OCI-LY1 (cell line): ENCODE measurements around the gene PTPRN2.

ENCODE experiments used
- H2AFZ ChIP-seq: fragments of 200-600 bp; sonication (generic), shearing (Covaris generic); 2 replicates; pipeline ENCODE4 v1.6.0; 2014; ENCODE audit warnings: antibody characterized with exemption, mild to moderate bottlenecking, low read length
- H3F3A ChIP-seq: fragments of 200-600 bp; sonication (generic), shearing (Covaris generic); 2 replicates; pipeline ENCODE4 v1.6.0; 2014; ENCODE audit warnings: mild to moderate bottlenecking, antibody characterized with exemption, low read length, moderate library complexity; ENCODE audit not compliant: insufficient read depth
- H3K27ac ChIP-seq: fragments of 200-600 bp; sonication (generic); 2 replicates; pipeline ENCODE4 v1.5.1; 2014; ENCODE audit warnings: low read length, mixed run types, mild to moderate bottlenecking, low read depth; ENCODE audit not compliant: poor library complexity, severe bottlenecking
- H3K27me3 ChIP-seq: fragments of 200-600 bp; sonication (generic); 2 replicates; pipeline ENCODE4 v1.6.0; 2014; ENCODE audit warnings: antibody characterized with exemption, mild to moderate bottlenecking, low read length, moderate library complexity; ENCODE audit not compliant: insufficient read depth
- H3K36me3 ChIP-seq: fragments of 200-600 bp; sonication (generic); 2 replicates; pipeline ENCODE4 v1.6.1; 2014; ENCODE audit warnings: mild to moderate bottlenecking, antibody characterized with exemption, low read length, moderate library complexity, mixed read lengths; ENCODE audit not compliant: insufficient read depth
- H3K4me1 ChIP-seq: fragments of 200-600 bp; sonication (generic); 2 replicates; pipeline ENCODE4 v1.5.1; 2014; ENCODE audit warnings: mild to moderate bottlenecking, low read length, moderate library complexity; ENCODE audit not compliant: insufficient read depth, severe bottlenecking
- H3K4me2 ChIP-seq: fragments of 200-600 bp; sonication (generic), shearing (Covaris generic); 2 replicates; pipeline ENCODE4 v1.6.1; 2014; ENCODE audit warnings: low read length
- H3K4me3 ChIP-seq: fragments of 200-600 bp; sonication (generic); 2 replicates; pipeline ENCODE4 v1.5.1; 2014; ENCODE audit warnings: low read length, low read depth, mild to moderate bottlenecking, mixed read lengths; ENCODE audit not compliant: poor library complexity, severe bottlenecking
- H3K79me2 ChIP-seq: fragments of 200-600 bp; shearing (Covaris generic); 2 replicates; pipeline ENCODE4 v1.6.1; 2016; ENCODE audit warnings: mixed run types, low read length, mixed read lengths; ENCODE audit not compliant: insufficient read depth
- H3K9ac ChIP-seq: fragments of 200-600 bp; sonication (generic), shearing (Covaris generic); 2 replicates; pipeline ENCODE4 v1.6.1; 2014; ENCODE audit warnings: mild to moderate bottlenecking, low read length, mixed read lengths
- H3K9me2 ChIP-seq: fragments of 200-600 bp; sonication (generic), shearing (Covaris generic); 2 replicates; pipeline ENCODE4 v1.6.1; 2014; ENCODE audit warnings: low read depth, mild to moderate bottlenecking, low read length, mixed read lengths
- H3K9me3 ChIP-seq: fragments of 200-600 bp; shearing (Covaris generic); 2 replicates; pipeline ENCODE4 v1.6.1; 2014; ENCODE audit warnings: low read length, mixed read lengths
- H4K20me1 ChIP-seq: fragments of 200-600 bp; sonication (generic), shearing (Covaris generic); 2 replicates; pipeline ENCODE4 v1.6.0; 2016; ENCODE audit warnings: mild to moderate bottlenecking, low read length; ENCODE audit not compliant: insufficient read depth
- EZH2 ChIP-seq: fragments of 200-600 bp; sonication (generic), shearing (Covaris generic); IDR thresholded peaks from 2 replicates; pipeline ENCODE4 v1.8.0; 2017; ENCODE audit warnings: borderline replicate concordance, mixed run types, mild to moderate bottlenecking, antibody characterized with exemption, low read length, moderate library complexity, mixed read lengths
- TF ChIP-seq, protein P1 (sequence below): fragments of 200-600 bp; sonication (generic), shearing (Covaris generic); IDR thresholded peaks from 2 replicates; pipeline ENCODE4 v1.5.1; 2017; ENCODE audit warnings: mild to moderate bottlenecking, antibody characterized with exemption, low read length, moderate library complexity, mixed read lengths

The PTPRN2 gene

DNA sequence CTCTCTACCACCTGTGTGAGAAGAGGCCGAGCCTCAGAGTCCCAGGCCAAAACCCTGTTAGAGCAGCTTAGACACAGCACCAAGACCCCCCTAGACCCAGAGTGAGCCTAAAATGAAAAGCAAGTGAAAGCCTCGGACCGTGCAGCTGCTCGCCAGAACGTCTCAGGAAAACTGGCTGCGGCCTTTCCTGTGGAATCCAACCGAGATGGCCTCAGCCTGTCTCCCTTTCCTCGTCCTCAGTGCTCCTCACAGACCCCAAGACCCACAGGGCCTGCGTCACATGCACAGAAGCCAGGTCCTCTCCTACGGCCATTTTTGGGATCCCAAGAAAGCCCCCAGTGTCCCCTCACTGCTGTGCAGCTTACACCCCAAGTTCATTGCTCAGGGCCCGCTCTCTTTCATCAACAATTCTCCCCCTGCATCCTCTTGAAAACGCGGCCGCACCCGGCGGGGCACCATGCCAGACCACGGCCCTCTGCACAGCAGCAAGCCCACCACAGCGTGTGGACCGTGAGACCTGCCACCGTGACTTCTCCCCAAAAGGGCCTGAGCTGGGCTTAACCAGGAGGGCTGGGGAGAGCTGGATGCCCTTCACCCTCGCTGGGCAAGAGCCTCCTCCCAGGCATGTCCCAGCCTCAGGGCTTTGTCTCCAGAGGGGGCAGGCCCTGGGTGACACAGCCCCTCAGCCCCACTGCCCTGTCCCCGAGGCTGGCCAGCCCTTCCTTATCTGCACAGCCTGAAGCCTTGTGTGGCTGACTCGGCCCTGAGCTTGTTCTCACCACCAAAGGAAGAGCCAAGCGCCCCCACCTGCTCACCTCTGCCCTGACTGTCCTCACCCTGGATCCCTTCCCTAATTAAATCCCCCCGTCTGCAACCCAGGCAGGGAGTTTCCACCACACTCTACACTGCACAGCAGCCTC lies 142.9 kb downstream of the PTPRN2 start:
- Histone ChIP-seq H3K27me3 (peaks cover 4% of the 10 kb centered on the region; the same call in 1 of the 2 replicates), H3K79me2 (no peaks in the 10 kb centered on the region), H3K4me2 (no peak overlapping the region)

DNA sequence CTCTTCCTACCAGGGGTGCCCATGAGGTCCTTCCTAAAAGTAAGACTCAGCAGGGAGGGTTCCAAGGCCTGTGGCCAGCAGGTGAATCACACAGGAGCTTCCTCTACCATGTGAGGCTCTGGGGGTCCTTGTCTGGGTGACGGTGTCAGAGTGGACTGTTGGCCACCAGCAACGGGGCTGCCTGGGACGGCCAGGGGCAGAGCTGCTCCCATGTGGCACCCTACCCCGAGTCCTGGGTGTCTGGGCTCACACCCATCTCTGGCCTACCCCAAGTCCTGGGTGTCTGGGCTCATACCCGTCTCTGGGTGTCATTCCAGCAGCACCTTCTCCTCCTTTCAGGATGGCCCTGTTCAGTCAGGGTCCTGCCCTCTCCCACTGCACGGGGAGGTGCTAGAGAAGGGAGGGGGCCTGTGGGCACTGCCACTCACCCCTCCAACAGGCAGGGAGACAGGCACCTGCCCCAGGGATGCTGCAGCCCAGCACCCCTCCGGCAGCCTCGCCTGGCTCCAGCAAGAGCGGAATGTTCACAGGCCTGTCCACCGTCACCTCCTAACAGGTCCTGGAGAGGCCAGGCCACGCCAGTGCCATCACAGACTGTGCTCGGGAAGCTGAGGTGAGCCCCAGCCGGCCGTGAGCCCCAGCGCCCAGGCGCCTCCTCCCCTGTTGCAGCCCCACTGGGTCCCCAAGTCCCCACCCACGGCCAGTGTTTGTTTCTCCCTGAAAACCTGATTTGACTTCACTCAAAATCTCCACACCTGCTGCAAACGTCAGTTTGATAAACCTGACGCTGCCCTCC lies 143.7 kb downstream of the PTPRN2 start:
- Histone ChIP-seq H3K36me3 (no peaks in the 10 kb centered on the region), H3K79me2 (no peaks in the 10 kb centered on the region), H3K9me2 (no peaks in the 10 kb centered on the region), H3K27me3 (peaks cover 7% of the 10 kb centered on the region), H3K27ac (no peak overlapping the region), H3K4me1 (no peaks in the 10 kb centered on the region), H3K4me3 (no peak overlapping the region), H3F3A (no peaks in the 10 kb centered on the region), H2AFZ (no peak overlapping the region), H3K9ac (no peak overlapping the region), H4K20me1 (no peaks in the 10 kb centered on the region), H3K9me3 (no peaks in the 10 kb centered on the region), H3K4me2 (no peak overlapping the region)
- TF ChIP-seq EZH2 = no peak
- TF ChIP-seq, protein P1, sequence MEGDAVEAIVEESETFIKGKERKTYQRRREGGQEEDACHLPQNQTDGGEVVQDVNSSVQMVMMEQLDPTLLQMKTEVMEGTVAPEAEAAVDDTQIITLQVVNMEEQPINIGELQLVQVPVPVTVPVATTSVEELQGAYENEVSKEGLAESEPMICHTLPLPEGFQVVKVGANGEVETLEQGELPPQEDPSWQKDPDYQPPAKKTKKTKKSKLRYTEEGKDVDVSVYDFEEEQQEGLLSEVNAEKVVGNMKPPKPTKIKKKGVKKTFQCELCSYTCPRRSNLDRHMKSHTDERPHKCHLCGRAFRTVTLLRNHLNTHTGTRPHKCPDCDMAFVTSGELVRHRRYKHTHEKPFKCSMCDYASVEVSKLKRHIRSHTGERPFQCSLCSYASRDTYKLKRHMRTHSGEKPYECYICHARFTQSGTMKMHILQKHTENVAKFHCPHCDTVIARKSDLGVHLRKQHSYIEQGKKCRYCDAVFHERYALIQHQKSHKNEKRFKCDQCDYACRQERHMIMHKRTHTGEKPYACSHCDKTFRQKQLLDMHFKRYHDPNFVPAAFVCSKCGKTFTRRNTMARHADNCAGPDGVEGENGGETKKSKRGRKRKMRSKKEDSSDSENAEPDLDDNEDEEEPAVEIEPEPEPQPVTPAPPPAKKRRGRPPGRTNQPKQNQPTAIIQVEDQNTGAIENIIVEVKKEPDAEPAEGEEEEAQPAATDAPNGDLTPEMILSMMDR = no peak

More for the DNA sequence above, 142.9 kb downstream of the PTPRN2 start:
- Histone ChIP-seq H3K9me2 (no peaks in the 10 kb centered on the region), H3F3A (no peaks in the 10 kb centered on the region), H3K27ac (no peak overlapping the region), H3K9me3 (no peaks in the 10 kb centered on the region), H4K20me1 (no peaks in the 10 kb centered on the region), H3K4me1 (no peaks in the 10 kb centered on the region), H3K4me3 (no peak overlapping the region), H3K36me3 (no peaks in the 10 kb centered on the region), H2AFZ (no peak overlapping the region), H3K9ac (no peak overlapping the region)
- TF ChIP-seq EZH2 = no peak
- TF ChIP-seq, protein P1 = no peak

DNA sequence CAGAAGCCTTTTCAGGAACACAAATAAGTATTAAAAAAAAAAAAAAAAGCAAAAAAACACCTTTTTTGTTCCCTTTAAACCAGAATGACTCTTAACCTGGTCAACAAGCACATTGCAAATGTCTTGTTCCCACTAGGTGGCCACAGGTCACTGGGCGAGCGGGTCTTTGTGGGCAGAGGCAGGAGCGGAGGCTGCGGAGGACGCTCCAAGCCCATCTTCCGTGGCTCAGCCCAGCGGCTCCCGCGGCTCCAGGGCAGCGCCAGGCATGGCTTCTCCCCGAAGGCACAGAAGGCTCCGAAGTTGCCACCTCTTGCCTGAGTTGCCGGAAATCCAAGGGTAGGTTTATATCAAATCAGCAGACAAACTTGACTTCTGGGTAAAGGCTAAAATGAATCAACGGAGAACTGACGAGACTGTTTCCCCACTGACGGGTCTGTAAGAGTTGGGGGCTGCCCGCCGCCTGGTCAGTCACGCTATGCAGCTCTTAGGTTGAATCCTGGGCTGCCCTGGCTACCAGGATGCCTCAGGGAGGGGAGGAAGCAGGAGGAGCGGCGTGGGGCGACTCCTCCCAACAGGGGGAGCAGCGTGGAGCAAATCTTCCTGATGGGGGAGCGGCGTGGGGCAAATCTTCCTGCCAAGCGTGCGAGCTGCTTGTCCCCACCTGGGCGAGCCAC lies 144.5 kb downstream of the PTPRN2 start:
- Histone ChIP-seq H3K9me3 (no peaks in the 10 kb centered on the region), H3K36me3 (no peaks in the 10 kb centered on the region), H2AFZ (no peak overlapping the region), H3K9ac (no peak overlapping the region), H3F3A (no peaks in the 10 kb centered on the region), H3K27me3 (peaks cover 10% of the 10 kb centered on the region), H3K4me3 (no peak overlapping the region), H3K4me1 (no peaks in the 10 kb centered on the region), H3K9me2 (no peaks in the 10 kb centered on the region), H4K20me1 (no peaks in the 10 kb centered on the region), H3K79me2 (no peaks in the 10 kb centered on the region), H3K27ac (no peak overlapping the region), H3K4me2 (no peak overlapping the region)
- no peak for TF ChIP-seq EZH2
- TF ChIP-seq, protein P1 = no peak
